Measurements from ENCODE around the gene METTL16. TPM values are rescaled to one million over a fixed set of nuclear protein-coding genes. Genes with fewer than 3 reads are reported as not detected.
A peak's percentile ranks its signal among the peaks of the same experiment; 100 is the strongest.

Gene METTL16
- total RNA-seq, 1 donor = 14.8 TPM

GRCh38 chr17:2372681-2373080 is 139.0 kb downstream of the METTL16 start:
- peak; percentile 82 for DNase-seq (ENCODE audit: insufficient read length, low spot score, missing footprints)
- no peak overlapping the region for H3K4me3 ChIP-seq (ENCODE audit: insufficient read depth, low read length)
- TF ChIP-seq CTCF (IDR thresholded peaks at IDR 0.05; ENCODE audit: extremely low read depth, low read depth, low read length) = no peak

GRCh38 chr17:2372180-2372579 is 139.5 kb downstream of the METTL16 start:
- peaks cover 30% of the 10 kb centered on the region for H3K36me3 ChIP-seq (ENCODE audit: insufficient read depth, low read length)
- TF ChIP-seq CTCF (IDR thresholded peaks at IDR 0.05; ENCODE audit: extremely low read depth, low read depth, low read length) = no peak
- no peaks in the 10 kb centered on the region for H3K27me3 ChIP-seq (ENCODE audit: insufficient read depth, low read length)
- no peak overlapping the region for H3K4me2 ChIP-seq (ENCODE audit: insufficient read depth, low read length)
- H3K4me3 ChIP-seq (ENCODE audit: insufficient read depth, low read length) = no peak overlapping the region
- H4K20me1 ChIP-seq (ENCODE audit: insufficient read depth, low read length) = no peaks in the 10 kb centered on the region
- H3K79me2 ChIP-seq (ENCODE audit: insufficient read depth, low read length) = no peaks in the 10 kb centered on the region
- H3K9me3 ChIP-seq (ENCODE audit: low read depth, low read length) = no peaks in the 10 kb centered on the region
- H2AFZ ChIP-seq (ENCODE audit: low read length) = no peak overlapping the region
- H3K4me1 ChIP-seq (ENCODE audit: insufficient read depth, low read length) = no peaks in the 10 kb centered on the region
- peak; percentile 87 for DNase-seq (ENCODE audit: insufficient read length, low spot score, missing footprints)
- H3K27ac ChIP-seq (ENCODE audit: low read depth, low read length) = no peak overlapping the region

More at GRCh38 chr17:2372681-2373080, 139.0 kb downstream of the METTL16 start:
- H3K27me3 ChIP-seq (ENCODE audit: insufficient read depth, low read length) = no peaks in the 10 kb centered on the region
- H3K27ac ChIP-seq (ENCODE audit: low read depth, low read length) = no peak overlapping the region
- H4K20me1 ChIP-seq (ENCODE audit: insufficient read depth, low read length) = no peaks in the 10 kb centered on the region
- H2AFZ ChIP-seq (ENCODE audit: low read length) = no peak overlapping the region
- no peaks in the 10 kb centered on the region for H3K79me2 ChIP-seq (ENCODE audit: insufficient read depth, low read length)
- no peaks in the 10 kb centered on the region for H3K9me3 ChIP-seq (ENCODE audit: low read depth, low read length)
- H3K36me3 ChIP-seq (ENCODE audit: insufficient read depth, low read length) = peaks cover 33% of the 10 kb centered on the region
- no peaks in the 10 kb centered on the region for H3K4me1 ChIP-seq (ENCODE audit: insufficient read depth, low read length)
- H3K4me2 ChIP-seq (ENCODE audit: insufficient read depth, low read length) = no peak overlapping the region

GRCh38 chr17:2371183-2372130 is 140.2 kb downstream of the METTL16 start:
- no peaks in the 10 kb centered on the region for H3K9me3 ChIP-seq (ENCODE audit: low read depth, low read length)
- DNase-seq (ENCODE audit: insufficient read length, low spot score, missing footprints) = peak; percentile 90
- H3K4me1 ChIP-seq (ENCODE audit: insufficient read depth, low read length) = no peaks in the 10 kb centered on the region
- H3K27me3 ChIP-seq (ENCODE audit: insufficient read depth, low read length) = no peaks in the 10 kb centered on the region
- H3K4me3 ChIP-seq (ENCODE audit: insufficient read depth, low read length) = no peak overlapping the region
- H3K4me2 ChIP-seq (ENCODE audit: insufficient read depth, low read length) = no peak overlapping the region
- H2AFZ ChIP-seq (ENCODE audit: low read length) = no peak overlapping the region
- H3K36me3 ChIP-seq (ENCODE audit: insufficient read depth, low read length) = peaks cover 25% of the 10 kb centered on the region
- no peaks in the 10 kb centered on the region for H4K20me1 ChIP-seq (ENCODE audit: insufficient read depth, low read length)
- no peak for TF ChIP-seq CTCF (IDR thresholded peaks at IDR 0.05; ENCODE audit: extremely low read depth, low read depth, low read length)
- H3K79me2 ChIP-seq (ENCODE audit: insufficient read depth, low read length) = no peaks in the 10 kb centered on the region
- no peak overlapping the region for H3K27ac ChIP-seq (ENCODE audit: low read depth, low read length)

- H3K27me3 ChIP-seq (ENCODE audit: insufficient read depth, low read length) = no peaks in the 10 kb centered on the region
- H3K36me3 ChIP-seq (ENCODE audit: insufficient read depth, low read length) = peaks cover 19% of the 10 kb centered on the region
- no peak for TF ChIP-seq CTCF (IDR thresholded peaks at IDR 0.05; ENCODE audit: extremely low read depth, low read depth, low read length)
- no peaks in the 10 kb centered on the region for H3K4me1 ChIP-seq (ENCODE audit: insufficient read depth, low read length)
- H3K4me2 ChIP-seq (ENCODE audit: insufficient read depth, low read length) = no peak overlapping the region
- no peak overlapping the region for H2AFZ ChIP-seq (ENCODE audit: low read length)
- DNase-seq (ENCODE audit: insufficient read length, low spot score, missing footprints) = no peak
- H3K4me3 ChIP-seq (ENCODE audit: insufficient read depth, low read length) = no peak overlapping the region
- H3K79me2 ChIP-seq (ENCODE audit: insufficient read depth, low read length) = no peaks in the 10 kb centered on the region
- H3K27ac ChIP-seq (ENCODE audit: low read depth, low read length) = no peak overlapping the region
- no peaks in the 10 kb centered on the region for H3K9me3 ChIP-seq (ENCODE audit: low read depth, low read length)
- no peaks in the 10 kb centered on the region for H4K20me1 ChIP-seq (ENCODE audit: insufficient read depth, low read length)
Measured at GRCh38 chr17:2370211-2370589, 141.5 kb downstream of the METTL16 start.

Measured in osteoblast (primary cell).